HL-60/S4 treated with phorbol 12-myristate 13-acetate at 8.2 ng/mL for 4 days and 3 days (cell line): Measurements from ENCODE around the gene GSE1.

Experiments used
- in situ Hi-C: fragments of 300-500 bp; cut with MboI; formaldehyde crosslinking; loops from 2 replicates; pipeline ENCODE4 v1.15.0; 2022; ENCODE audit warnings: low sequenced_read_pairs

The GSE1 gene

GRCh38 chr16:85716022-85716679 is 103.0 kb downstream of the GSE1 start:
- in situ Hi-C loops, result no loop called here

DNA sequence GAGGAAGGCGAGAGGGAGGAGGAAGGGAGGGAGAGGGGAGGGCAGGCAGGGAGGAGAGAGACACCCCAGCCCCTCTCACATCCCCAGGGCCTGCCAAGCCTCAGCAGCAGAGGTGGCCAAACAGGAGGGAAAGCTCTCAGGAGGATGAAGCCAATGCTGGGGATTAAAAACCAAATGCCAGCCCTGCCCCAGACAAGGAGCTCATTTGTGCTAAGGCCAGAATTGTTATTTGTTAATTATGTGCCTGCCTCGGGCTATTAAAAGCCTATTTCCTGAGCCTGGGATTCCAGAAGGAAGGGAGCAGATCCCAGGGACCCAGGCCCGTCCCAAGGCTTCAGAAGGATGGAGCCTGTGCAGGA is 103.5 kb downstream of the GSE1 start:
- in situ Hi-C loops, result no loop called here

DNA sequence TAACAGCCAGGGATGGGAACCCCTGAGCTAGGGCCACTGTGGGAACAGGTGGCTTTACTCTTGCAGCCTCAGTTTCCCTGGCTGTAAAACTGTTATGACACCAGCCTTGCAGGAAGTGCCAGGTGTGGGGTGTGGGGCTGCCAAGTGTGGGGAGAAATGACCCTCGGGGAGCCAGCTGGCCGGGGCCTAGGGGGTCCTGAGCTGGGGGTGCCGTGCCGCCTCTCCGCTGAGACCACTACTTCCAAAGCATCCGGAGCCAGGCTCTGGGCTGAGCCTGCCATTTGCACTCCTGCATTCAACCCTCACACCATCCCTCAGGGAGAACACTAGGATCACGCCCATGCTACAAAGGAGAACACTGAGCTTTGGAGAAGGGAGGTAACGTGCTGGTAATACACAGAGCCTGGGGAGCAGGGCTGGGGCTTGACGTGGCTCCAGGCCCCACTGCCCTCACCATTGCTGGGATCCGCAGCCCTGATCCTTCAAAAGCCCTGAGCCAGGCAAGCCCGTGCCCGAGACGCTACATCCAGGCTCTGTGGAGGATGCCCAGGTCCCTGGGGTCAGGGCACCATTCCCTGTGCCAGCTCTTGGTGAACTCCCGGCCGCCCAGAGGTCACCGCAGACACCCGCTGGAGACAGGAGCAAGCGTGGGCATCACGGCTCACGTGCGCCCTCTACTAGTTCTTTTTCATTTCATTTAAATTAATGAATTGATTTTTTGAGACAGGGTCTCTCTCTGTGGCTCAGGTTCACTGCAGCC is 104.5 kb downstream of the GSE1 start:
- in situ Hi-C loops, result no loop called here

- in situ Hi-C loops, result no loop called here
These were observed 105.0 kb downstream of the GSE1 start for GRCh38 chr16:85718153-85718477.

DNA sequence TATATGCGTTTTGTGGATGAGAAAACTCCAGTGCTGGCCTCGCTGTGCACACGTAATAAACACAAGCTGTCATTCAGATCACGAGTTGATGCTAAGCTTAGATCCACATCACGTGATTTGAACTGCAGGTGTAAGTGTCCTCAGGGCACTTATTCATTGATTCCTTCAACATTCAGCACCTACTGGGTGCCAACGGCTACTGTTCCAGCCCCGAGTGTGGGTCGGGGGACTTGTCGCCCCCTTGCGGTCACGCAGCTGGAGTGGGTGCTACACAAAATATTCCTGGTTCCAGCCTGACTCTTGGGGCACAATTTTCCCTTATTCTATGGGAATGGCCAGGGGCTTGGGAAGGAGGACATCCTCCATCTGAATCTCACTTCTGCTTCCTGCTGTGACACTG is 105.6 kb downstream of the GSE1 start:
- in situ Hi-C loops, result no loop called here

DNA sequence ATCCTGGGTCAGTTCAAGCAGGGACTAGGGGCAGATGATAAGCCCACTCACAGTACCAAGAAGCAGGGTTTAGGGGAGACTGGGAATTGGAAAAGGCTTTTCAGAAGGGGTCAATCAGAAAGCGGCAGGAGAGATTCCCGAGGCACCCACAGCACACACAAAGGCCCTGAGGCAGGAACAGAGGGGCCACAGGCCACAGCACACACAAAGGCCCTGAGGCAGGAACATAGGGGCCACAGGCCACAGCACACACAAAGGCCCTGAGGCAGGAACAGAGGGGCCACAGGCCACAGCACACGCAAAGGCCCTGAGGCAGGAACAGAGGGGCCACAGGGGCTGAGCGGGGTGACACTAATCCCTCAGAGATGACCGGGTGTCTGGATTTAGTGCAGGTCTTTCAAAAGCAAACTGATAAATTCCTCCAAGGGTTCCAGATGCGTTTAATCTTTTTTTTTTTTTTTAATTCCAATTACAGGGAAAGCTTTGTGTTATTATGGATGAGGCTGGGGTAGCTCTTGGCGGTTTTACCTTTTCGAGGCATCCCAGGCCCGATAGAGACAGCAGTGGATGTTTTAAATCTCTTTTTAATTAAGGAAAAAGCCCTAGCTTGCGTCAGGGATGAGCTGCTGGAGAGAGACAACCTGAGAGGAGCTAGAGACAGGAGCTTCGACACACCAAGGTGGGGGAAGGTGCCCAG is 106.6 kb downstream of the GSE1 start:
- in situ Hi-C loops, result no loop called here

GRCh38 chr16:85720302-85720637 is 107.1 kb downstream of the GSE1 start:
- in situ Hi-C loops, result no loop called here

DNA sequence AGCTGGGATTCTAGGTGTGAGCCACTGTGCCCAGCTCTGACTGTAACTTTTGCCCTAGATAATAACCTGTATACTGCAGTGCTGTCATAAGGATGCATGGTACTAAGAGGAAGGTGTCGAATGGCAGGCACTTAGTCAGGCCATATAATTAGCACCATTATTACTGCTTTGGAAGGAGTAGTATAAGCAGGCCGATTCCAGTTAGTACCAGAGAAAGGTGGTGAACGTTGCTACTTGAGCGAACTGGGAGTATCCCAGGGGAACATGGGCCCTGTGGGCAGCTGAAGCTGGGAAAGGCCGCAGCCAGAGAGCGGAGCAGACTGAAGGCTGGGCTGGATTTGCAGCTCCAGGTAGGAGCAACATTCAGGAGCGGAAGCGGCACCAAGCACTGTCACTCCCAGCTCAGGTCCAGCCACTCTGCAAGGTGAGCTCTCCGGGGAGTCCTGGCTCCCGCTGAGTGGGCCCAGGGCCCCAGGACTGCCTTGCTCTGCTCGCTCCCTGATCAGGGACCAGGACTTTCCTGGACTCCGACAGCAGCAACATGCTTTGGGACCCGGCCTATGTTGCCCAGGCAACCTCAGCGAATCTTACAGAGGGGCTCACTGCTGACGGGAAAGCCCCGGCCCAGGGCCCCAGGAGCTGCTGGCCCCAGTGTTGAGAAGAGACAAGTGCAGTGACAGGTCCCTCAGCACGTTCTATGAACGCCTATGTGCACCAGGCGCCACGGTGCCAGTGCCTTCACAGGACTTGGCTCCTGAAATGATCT is 109.2 kb downstream of the GSE1 start:
- in situ Hi-C loops, result no loop called here

DNA sequence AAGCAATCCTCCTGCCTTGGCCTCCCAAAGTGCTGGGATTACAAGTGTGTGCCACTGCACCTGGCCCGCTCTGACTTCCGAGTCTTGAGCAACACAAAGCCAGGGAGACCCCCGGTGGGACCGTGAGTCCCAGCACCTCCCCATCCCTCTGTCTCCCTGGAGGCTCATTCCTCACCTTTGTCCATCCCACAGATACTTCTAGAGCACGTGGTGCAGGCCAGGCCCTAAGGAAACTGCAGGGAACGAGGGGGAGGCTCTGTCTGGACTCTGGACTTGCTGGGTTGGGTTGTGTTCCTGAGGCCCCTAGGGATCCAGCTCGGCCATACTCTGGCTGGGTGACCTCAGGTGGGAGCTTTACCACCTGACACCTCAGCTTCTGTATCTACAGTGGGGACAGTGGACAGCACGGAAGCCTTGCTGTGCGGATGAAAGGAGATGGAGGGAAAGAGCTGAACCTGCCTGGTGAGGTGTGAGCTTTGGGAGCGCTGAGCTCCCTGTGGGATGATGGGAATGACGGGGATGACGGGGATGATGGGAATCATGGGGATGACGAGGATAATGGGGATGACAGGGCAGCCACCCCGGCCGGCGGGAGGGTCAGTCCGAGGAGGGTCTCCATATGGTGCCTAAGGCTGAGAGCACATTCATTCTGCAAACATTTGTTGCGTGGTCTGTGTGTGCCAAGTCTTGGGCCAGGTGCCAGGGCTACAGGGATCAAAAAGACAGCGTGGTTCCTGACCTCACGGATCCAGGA is 111.2 kb downstream of the GSE1 start:
- in situ Hi-C loops, result no loop called here

GRCh38 chr16:85724936-85725335 is 111.8 kb downstream of the GSE1 start:
- in situ Hi-C loops, result no loop called here
